ENCODE measurements around the gene LCK. TPM values are rescaled to one million over a fixed set of nuclear protein-coding genes. Genes with fewer than 3 reads are reported as not detected.

The LCK gene
- total RNA-seq, 6 experiments from 2014 or later, result 0.73 to 1.7 (median 1.1) TPM

GRCh38 chr1:32247983-32248889 is 2.8 kb upstream of the LCK start:
- ATAC-seq (peak; percentile 55 to 74 (median 67)), DNase-seq (peak; percentile 80 to 87 (median 85))
- H3K27ac ChIP-seq, result peak overlapping the region; percentile 28 to 40 (median 37)
- H3K36me3 ChIP-seq, result no peaks in the 10 kb centered on the region
- intact Hi-C loops (cut with DNase I), result no loop called here
- peaks cover 0 to 16% (median 4%) of the 10 kb centered on the region in 4 donors for H3K4me1 ChIP-seq
- TF ChIP-seq CTCF (IDR thresholded peaks at IDR 0.05) (peak; percentile 48 to 76 (median 68)), POLR2A (IDR thresholded peaks at IDR 0.05) (no peak)
- WGBS (ENCODE audit: insufficient coverage, low coverage, low lambda C conversion rate, missing lambda C conversion rate), result 33% methylated on average over 1 of the region's 31 CpGs
- H3K4me3 ChIP-seq, result peak overlapping the region in 1 of 3 donors; percentile 9
- no peaks in the 10 kb centered on the region for H3K9me3 ChIP-seq
- no peaks in the 10 kb centered on the region for H3K27me3 ChIP-seq

- no peak for TF ChIP-seq CTCF (IDR thresholded peaks at IDR 0.05)
- no peak for TF ChIP-seq POLR2A (IDR thresholded peaks at IDR 0.05)
- peak; percentile 62 to 75 (median 69) for ATAC-seq
- intact Hi-C loops (cut with DNase I), result no loop called here
- peak; percentile 74 to 84 (median 77) for DNase-seq
- Histone ChIP-seq H3K4me3 (no peak overlapping the region), H3K9me3 (no peaks in the 10 kb centered on the region), H3K27me3 (no peaks in the 10 kb centered on the region), H3K27ac (peak overlapping the region; percentile 34 to 75 (median 45)), H3K36me3 (no peaks in the 10 kb centered on the region), H3K4me1 (peaks cover 0 to 17% (median 4%) of the 10 kb centered on the region in 4 donors)
- 43% methylated on average over 4 of the region's 9 CpGs for WGBS (ENCODE audit: insufficient coverage, low coverage, low lambda C conversion rate, missing lambda C conversion rate)
These were observed 1.1 kb upstream of the LCK start for GRCh38 chr1:32249831-32250525.

- Histone ChIP-seq H3K4me3 (peak overlapping the region in 1 of 3 donors; percentile 7), H3K27me3 (no peaks in the 10 kb centered on the region), H3K36me3 (no peaks in the 10 kb centered on the region), H3K4me1 (peaks cover 0 to 16% (median 6%) of the 10 kb centered on the region in 4 donors), H3K27ac (peak overlapping the region in 2 of 3 donors; percentile 13 to 24), H3K9me3 (no peaks in the 10 kb centered on the region)
- TF ChIP-seq POLR2A (IDR thresholded peaks at IDR 0.05), result no peak
- TF ChIP-seq CTCF (IDR thresholded peaks at IDR 0.05), result no peak
- DNase-seq (no peak), ATAC-seq (peak; percentile 42 to 79 (median 64))
- WGBS (ENCODE audit: insufficient coverage, low coverage, low lambda C conversion rate, missing lambda C conversion rate), result 20% methylated on average over 9 of the region's 10 CpGs
- intact Hi-C loops (cut with DNase I), result no loop called here
These were observed 4.3 kb downstream of the LCK start for GRCh38 chr1:32255072-32256071.
